RWPE1 (cell line): ENCODE measurements around the gene ITLN1.
"Not testable (repeated sequence)": the region's sequence is repeated elsewhere in the genome, so short reads cannot be mapped to it uniquely, and the experiment has no call there.

ENCODE experiments used
- CTCF ChIA-PET: fragments of 350-600 bp; sonication (Branson Sonifier 250); formaldehyde crosslinking; extraction: SDS; loops from one replicate; lab custom pipeline; 2021; lab: Yijun Ruan, JAX
- POLR2A ChIA-PET: fragments of 400-600 bp; formaldehyde crosslinking; extraction: SDS; loops from one replicate; lab custom pipeline; 2020; ENCODE audit warnings: antibody characterized with exemption; ENCODE audit not compliant: low non-redundant PET; lab: Yijun Ruan, JAX
- DNase-seq: peaks from one replicate; pipeline ENCODE4 v3.0.0; 2012; ENCODE audit warnings: low spot score
- H3K27ac ChIP-seq: fragments of 450-650 bp; 2 replicates; pipeline ENCODE4 v1.5.1; 2017
- CTCF ChIP-seq: fragments of 450-650 bp; conservative IDR thresholded peaks from 2 replicates; pipeline ENCODE4 v1.5.1; 2017; ENCODE audit warnings: low read depth, mild to moderate bottlenecking

The ITLN1 gene

GRCh38 chr1:160883581-160884513 is 1.1 kb downstream of the ITLN1 start:
- TF ChIP-seq CTCF: no peak
- DNase-seq: no peak
- ChIA-PET CTCF (no interaction called here), POLR2A (no interaction called here)
- H3K27ac ChIP-seq: no peak overlapping the region

DNA sequence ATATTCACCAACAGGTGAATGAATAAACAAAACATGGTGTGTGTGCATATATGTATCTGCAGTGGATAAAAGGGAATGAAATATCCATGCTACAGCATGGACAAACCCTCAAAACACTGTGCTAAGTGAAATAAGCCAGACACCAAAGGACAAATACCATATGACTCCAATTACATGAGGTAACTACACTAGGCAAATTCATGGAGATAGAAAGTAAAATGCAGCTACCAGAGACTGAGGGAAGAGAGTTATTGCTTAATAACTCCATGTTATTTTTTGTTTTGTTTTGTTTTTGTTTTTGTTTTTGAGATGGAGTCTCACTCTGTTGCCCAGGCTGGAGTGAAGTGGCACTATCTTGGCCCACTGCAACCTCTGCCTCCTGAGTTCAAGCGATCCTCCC is 2.4 kb downstream of the ITLN1 start:
- no peak for TF ChIP-seq CTCF
- POLR2A ChIA-PET: no interaction called here
- no peak overlapping the region for H3K27ac ChIP-seq
- CTCF ChIA-PET: no interaction called here
- no peak for DNase-seq

DNA sequence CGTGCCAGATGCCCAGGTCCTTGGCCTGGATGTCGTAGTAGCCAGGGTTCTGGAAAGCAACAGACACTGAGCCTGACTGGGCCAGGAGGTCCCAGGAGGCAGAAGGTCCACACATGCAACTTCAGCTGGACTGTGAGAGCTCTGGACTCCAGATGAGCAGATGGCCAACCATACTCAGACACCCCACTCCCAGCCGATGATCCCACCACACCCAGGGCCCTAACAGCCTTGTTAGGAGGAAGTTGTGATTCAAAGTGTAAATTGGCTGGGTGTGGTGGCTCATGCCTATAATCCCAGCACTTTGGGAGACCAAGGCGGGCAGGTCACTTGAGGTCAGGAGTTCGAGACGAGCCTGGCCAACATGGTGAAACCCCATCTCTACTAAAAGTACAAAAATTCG is 3.7 kb downstream of the ITLN1 start:
- POLR2A ChIA-PET, DNase-seq, CTCF ChIA-PET: not testable (repeated sequence)

DNA sequence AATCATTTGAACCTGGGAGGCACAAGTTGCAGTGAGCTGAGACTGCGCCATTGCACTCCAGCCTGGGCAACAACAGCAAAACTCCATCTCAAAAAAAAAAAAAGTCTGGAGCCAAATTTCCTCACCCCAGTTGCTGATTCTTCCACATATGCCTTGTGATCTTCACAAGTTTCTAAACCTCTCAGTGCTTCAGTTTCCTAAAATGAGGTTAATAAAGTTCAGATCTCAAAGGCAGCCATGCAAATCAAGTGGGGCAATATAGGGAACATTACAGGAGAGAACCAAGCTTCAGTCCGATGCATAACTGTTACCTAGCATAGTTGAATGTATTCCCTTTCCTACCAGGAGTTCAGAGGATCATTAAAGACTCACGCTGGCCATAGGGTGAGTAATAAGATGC is 4.8 kb downstream of the ITLN1 start:
- H3K27ac ChIP-seq: no peak overlapping the region
- POLR2A ChIA-PET: interaction anchor here (0.7 kb wide), 1 partner anchor 27 kb away, joined by 4 read pairs; no protein-coding TSS in a partner anchor
- no peak for DNase-seq
- no peak for TF ChIP-seq CTCF
- CTCF ChIA-PET: interaction anchor here (0.6 kb wide), 1 partner anchor 55 kb away, joined by 3 read pairs; no protein-coding TSS in a partner anchor

More for the DNA sequence above, 3.7 kb downstream of the ITLN1 start:
- not testable (repeated sequence) for H3K27ac ChIP-seq

DNA sequence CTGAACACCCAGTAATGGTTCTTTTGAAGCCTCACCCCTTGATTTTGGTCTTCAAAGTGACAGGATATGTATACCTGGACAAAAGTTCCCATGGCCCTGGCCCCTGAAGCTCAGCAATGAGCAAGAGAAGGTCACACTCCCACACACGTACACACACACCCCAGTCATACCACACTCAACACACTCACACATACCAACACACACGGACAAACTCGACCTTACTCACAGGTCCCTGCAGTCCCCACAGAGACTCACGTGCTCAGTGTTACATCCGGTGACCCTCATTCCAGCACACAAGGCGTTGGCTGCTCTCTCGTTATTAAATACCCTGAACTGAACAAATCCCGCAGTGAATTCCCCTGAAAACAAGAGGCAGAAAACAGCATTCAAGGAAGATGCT is 5.9 kb downstream of the ITLN1 start:
- ChIA-PET CTCF (no interaction called here), POLR2A (no interaction called here)
- no peak for TF ChIP-seq CTCF

GRCh38 chr1:160877221-160877620 is 7.8 kb downstream of the ITLN1 start:
- no peak for DNase-seq
- ChIA-PET CTCF (interaction anchor here (0.6 kb wide), 1 partner anchor 12 kb away, joined by 5 read pairs; no protein-coding TSS in a partner anchor), POLR2A (no interaction called here)
- H3K27ac ChIP-seq: no peak overlapping the region
- no peak for TF ChIP-seq CTCF

More for the DNA sequence above, 5.9 kb downstream of the ITLN1 start:
- H3K27ac ChIP-seq: no peak overlapping the region
- no peak for DNase-seq

GRCh38 chr1:160876311-160876710 is 8.7 kb downstream of the ITLN1 start:
- ChIA-PET POLR2A (no interaction called here), CTCF (interaction anchor here (0.6 kb wide), 1 partner anchor 318 kb away, joined by 3 read pairs; no protein-coding TSS in a partner anchor)
- TF ChIP-seq CTCF: no peak
- H3K27ac ChIP-seq: no peak overlapping the region
- DNase-seq: no peak

- CTCF ChIA-PET, DNase-seq, POLR2A ChIA-PET, H3K27ac ChIP-seq: not testable (repeated sequence)
These were observed 9.4 kb downstream of the ITLN1 start for GRCh38 chr1:160875591-160875990.
